Endothelial cell of umbilical vein (primary cell): Measurements from ENCODE around the gene TXNRD3. TPM values are rescaled to one million over a fixed set of nuclear protein-coding genes. Genes with fewer than 3 reads are reported as not detected.

Source experiments
- BruUV-seq: library from RNA; stranded (reverse); fragments of 400-500 nt; replicated peaks from 2 replicates; lab custom pipeline; 2021; lab: Mats Ljungman, UMichigan
- CTCF ChIA-PET: fragments of 300-600, 350-600 bp; sonication (Branson Sonifier 250); formaldehyde crosslinking; loops from one replicate; lab custom pipeline; 2021; ENCODE audit warnings: antibody characterized with exemption, inconsistent platforms; lab: Charles Lee
- POLR2A ChIA-PET: fragments of 300-600, 350-600 bp; sonication (Branson Sonifier 250); formaldehyde crosslinking; loops from one replicate; lab custom pipeline; 2021; ENCODE audit warnings: antibody characterized with exemption, inconsistent platforms; lab: Charles Lee
- DNase-seq: peaks from one replicate; pipeline ENCODE4 v3.0.0-alpha.2; 2011; ENCODE audit warnings: low read depth, low spot score
- FAIRE-seq: peaks from 2 replicates; lab custom pipeline; 2011; peaks lifted over from hg19 to GRCh38; lab: Jason Lieb, UNC
- H2AFZ ChIP-seq: 2 replicates; pipeline ENCODE4 v1.6.0; 2012; ENCODE audit warnings: low read depth, low read length, control low read depth, inconsistent platforms
- H3K27ac ChIP-seq: 2 replicates; pipeline ENCODE4 v1.5.1; 2011; ENCODE audit warnings: low read depth, mild to moderate bottlenecking, control low read depth, low read length, moderate library complexity; ENCODE audit not compliant: insufficient read depth
- H3K27me3 ChIP-seq, 2 experiments: 2 replicates each; pipeline versions ENCODE4 v1.6.0 to v1.6.1; 2011; ENCODE audit warnings: low read length in 2 of 2, mixed read lengths in 1 of 2; ENCODE audit not compliant: control insufficient read depth in 2 of 2, insufficient read depth in 2 of 2
- H3K36me3 ChIP-seq, 2 experiments: 2 replicates in 1 of 2; 3 replicates in 1 of 2; pipeline ENCODE4 v1.5.1; 2011; ENCODE audit warnings: low read length in 2 of 2, mild to moderate bottlenecking in 1 of 2, moderate library complexity in 1 of 2; ENCODE audit not compliant: control insufficient read depth in 2 of 2, insufficient read depth in 2 of 2; ENCODE audit errors: extremely low read depth in 1 of 2
- H3K4me1 ChIP-seq: 3 replicates; pipeline ENCODE4 v1.5.1; 2011; ENCODE audit warnings: mild to moderate bottlenecking, low read length; ENCODE audit not compliant: control insufficient read depth, insufficient read depth; ENCODE audit errors: extremely low read depth
- H3K4me2 ChIP-seq: 2 replicates; pipeline ENCODE4 v1.6.1; 2011; ENCODE audit warnings: low read length, control low read depth, mixed read lengths; ENCODE audit not compliant: insufficient read depth
- H3K4me3 ChIP-seq, 3 experiments: fragments of 200-600 bp in 1 of 3; sonication (generic), shearing (Covaris generic) in 1 of 3; replicated peaks in 1 of 3; 2 replicates each; pipeline ENCODE4 v1.5.1; 2011 to 2016; ENCODE audit warnings: control low read depth in 3 of 3, low read length in 3 of 3, mild to moderate bottlenecking in 2 of 3, inconsistent platforms in 1 of 3, low read depth in 1 of 3, moderate library complexity in 1 of 3; ENCODE audit not compliant: insufficient read depth in 1 of 3
- H3K79me2 ChIP-seq: 2 replicates; pipeline ENCODE4 v1.6.0; 2012; ENCODE audit warnings: low read length, inconsistent platforms; ENCODE audit not compliant: control insufficient read depth, insufficient read depth
- H3K9ac ChIP-seq: replicated peaks from 2 replicates; pipeline ENCODE3; 2011; ENCODE audit warnings: low read length, control low read depth; ENCODE audit not compliant: insufficient read depth; ENCODE audit errors: extremely low read depth
- H3K9me1 ChIP-seq: replicated peaks from 3 replicates; pipeline ENCODE4 v1.6.0; 2011; ENCODE audit warnings: mild to moderate bottlenecking, low read length; ENCODE audit not compliant: control insufficient read depth, insufficient read depth; ENCODE audit errors: extremely low read depth
- H3K9me3 ChIP-seq: replicated peaks from 2 replicates; pipeline ENCODE4 v1.5.1; 2012; ENCODE audit warnings: low read length, inconsistent platforms; ENCODE audit not compliant: control insufficient read depth, insufficient read depth
- H4K20me1 ChIP-seq: replicated peaks from 2 replicates; pipeline ENCODE3; 2011; ENCODE audit warnings: mild to moderate bottlenecking, low read length; ENCODE audit not compliant: control insufficient read depth, insufficient read depth; ENCODE audit errors: extremely low read depth
- EZH2 ChIP-seq: IDR thresholded peaks from 2 replicates; pipeline ENCODE4 v1.6.1; 2012; ENCODE audit warnings: borderline replicate concordance, low read depth, mild to moderate bottlenecking, moderate library complexity, low read length, inconsistent platforms; ENCODE audit not compliant: severe bottlenecking
- FOS ChIP-seq: IDR thresholded peaks from 2 replicates; pipeline ENCODE4 v1.6.1; 2011; ENCODE audit warnings: mild to moderate bottlenecking, low read length, moderate library complexity, borderline replicate concordance; ENCODE audit not compliant: insufficient read depth
- GATA2 ChIP-seq: IDR thresholded peaks from 2 replicates; pipeline ENCODE4 v1.7.0; 2011; ENCODE audit warnings: low read depth, mild to moderate bottlenecking, moderate library complexity, mixed read lengths, low read length; ENCODE audit not compliant: insufficient read length, insufficient read depth
- JUN ChIP-seq: IDR thresholded peaks from 2 replicates; pipeline ENCODE4 v1.6.1; 2011; ENCODE audit warnings: borderline replicate concordance, low read depth; ENCODE audit not compliant: insufficient read length, insufficient read depth
- MYC ChIP-seq: IDR thresholded peaks from one replicate; pipeline ENCODE4 v1.6.1; 2011; ENCODE audit warnings: mild to moderate bottlenecking, low read depth, low read length
- POLR2A ChIP-seq: IDR thresholded peaks from 2 replicates; pipeline ENCODE4 v1.6.1; 2012; ENCODE audit warnings: low read depth, mild to moderate bottlenecking, control low read depth, low read length
- POLR2AphosphoS5 ChIP-seq: IDR thresholded peaks from 2 replicates; pipeline ENCODE4 v1.6.1; 2012; ENCODE audit warnings: low read depth, mild to moderate bottlenecking, control low read depth, low read length, moderate library complexity; ENCODE audit not compliant: insufficient read depth
- dilution Hi-C: fragments of 300-500 bp; cut with MboI; formaldehyde crosslinking; loops from one replicate; pipeline ENCODE4 v1.15.0; 2019; ENCODE audit warnings: low sequenced_read_pairs; ENCODE audit not compliant: extremely low pct_ligation_motif_present
- intact Hi-C: fragments of 100-400 bp; cut with micrococcal nuclease; formaldehyde crosslinking; loops from one replicate; pipeline ENCODE4 v1.10.0; 2022
- polyA plus RNA-seq, 4 experiments: library from polyadenylated mRNA; depleted of rRNA in 3 of 4; stranded (reverse) in 3 of 4; unstranded in 1 of 4; fragments of >200 nt; gene quantifications; 2 replicates each; pipeline versions ENCODE4 v1.2.1 to v1.2.3, GENCODE V29; 2011 to 2012; ENCODE audit warnings: missing spikeins in 1 of 4
- total RNA-seq: library from RNA; stranded (reverse); gene quantifications from 2 replicates; pipeline ENCODE4 v1.2.3, GENCODE V29; 2021
- TF ChIP-seq, protein P1 (sequence below): IDR thresholded peaks from 2 replicates; pipeline ENCODE4 v1.6.1; 2011; ENCODE audit not compliant: insufficient read depth, insufficient read length
- TF ChIP-seq, protein P2 (sequence below), 2 donors: IDR thresholded peaks; 1 replicate in 1 of 2; 2 replicates in 1 of 2; pipeline ENCODE4 v1.5.1; 2011; ENCODE audit warnings: low read length in 2 of 2, mild to moderate bottlenecking in 2 of 2, moderate library complexity in 2 of 2, control low read depth in 1 of 2, inconsistent platforms in 1 of 2, low read depth in 1 of 2; ENCODE audit not compliant: insufficient read depth in 1 of 2; ENCODE audit errors: extremely low read depth in 1 of 2

Gene TXNRD3
- total and polyA plus RNA-seq, 2 donors (not counting 3 experiments of a cell fraction or from before 2014, with no cell fraction given): 2.6 to 7.1 TPM

DNA sequence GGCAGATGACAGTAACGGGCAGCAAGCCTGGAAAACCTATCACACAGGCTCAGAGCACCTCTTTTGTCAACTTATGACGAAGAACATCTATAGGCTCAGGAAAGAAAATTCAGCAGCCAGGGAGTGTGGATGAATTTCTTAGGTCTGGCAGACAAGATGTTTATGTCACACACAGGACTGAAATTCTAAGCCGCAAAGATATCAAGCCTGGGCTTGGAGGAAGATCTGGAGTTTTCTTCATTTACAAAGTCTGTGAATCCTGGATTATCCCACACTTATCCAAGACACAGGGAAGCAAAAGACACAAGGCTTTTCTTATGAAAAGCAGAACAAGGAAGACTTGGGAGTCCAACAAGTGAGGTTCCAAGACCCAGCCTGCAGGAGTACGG is 25.7 kb upstream of the TXNRD3 start:
- TF ChIP-seq GATA2 (no peak), EZH2 (no peak), POLR2A (no peak), FOS (no peak), MYC (no peak), POLR2AphosphoS5 (no peak), JUN (no peak)
- TF ChIP-seq, protein P1, sequence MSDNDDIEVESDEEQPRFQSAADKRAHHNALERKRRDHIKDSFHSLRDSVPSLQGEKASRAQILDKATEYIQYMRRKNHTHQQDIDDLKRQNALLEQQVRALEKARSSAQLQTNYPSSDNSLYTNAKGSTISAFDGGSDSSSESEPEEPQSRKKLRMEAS: no peak
- TF ChIP-seq, protein P2, sequence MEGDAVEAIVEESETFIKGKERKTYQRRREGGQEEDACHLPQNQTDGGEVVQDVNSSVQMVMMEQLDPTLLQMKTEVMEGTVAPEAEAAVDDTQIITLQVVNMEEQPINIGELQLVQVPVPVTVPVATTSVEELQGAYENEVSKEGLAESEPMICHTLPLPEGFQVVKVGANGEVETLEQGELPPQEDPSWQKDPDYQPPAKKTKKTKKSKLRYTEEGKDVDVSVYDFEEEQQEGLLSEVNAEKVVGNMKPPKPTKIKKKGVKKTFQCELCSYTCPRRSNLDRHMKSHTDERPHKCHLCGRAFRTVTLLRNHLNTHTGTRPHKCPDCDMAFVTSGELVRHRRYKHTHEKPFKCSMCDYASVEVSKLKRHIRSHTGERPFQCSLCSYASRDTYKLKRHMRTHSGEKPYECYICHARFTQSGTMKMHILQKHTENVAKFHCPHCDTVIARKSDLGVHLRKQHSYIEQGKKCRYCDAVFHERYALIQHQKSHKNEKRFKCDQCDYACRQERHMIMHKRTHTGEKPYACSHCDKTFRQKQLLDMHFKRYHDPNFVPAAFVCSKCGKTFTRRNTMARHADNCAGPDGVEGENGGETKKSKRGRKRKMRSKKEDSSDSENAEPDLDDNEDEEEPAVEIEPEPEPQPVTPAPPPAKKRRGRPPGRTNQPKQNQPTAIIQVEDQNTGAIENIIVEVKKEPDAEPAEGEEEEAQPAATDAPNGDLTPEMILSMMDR (IDR thresholded peaks at IDR 0.05; ENCODE audit: extremely low read depth in 1 of 2, insufficient read depth in 1 of 2, low read depth in 1 of 2, low read length in 2 of 2): no peak
- no TSS peak for BruUV-seq
- no peak for DNase-seq
- no peaks in the 10 kb centered on the region for H4K20me1 ChIP-seq
- peaks cover 8 to 17% of the 10 kb centered on the region in 2 experiments for H3K27me3 ChIP-seq
- no peak overlapping the region for H3K4me3 ChIP-seq
- dilution Hi-C loops (no loop called here), intact Hi-C loops (no loop called here)
- H3K4me2 ChIP-seq: no peak overlapping the region
- no peak overlapping the region for H3K27ac ChIP-seq
- H3K9me3 ChIP-seq: no peaks in the 10 kb centered on the region
- no peaks in the 10 kb centered on the region for H3K4me1 ChIP-seq
- no peak overlapping the region for H2AFZ ChIP-seq
- FAIRE-seq: no peak
- no peaks in the 10 kb centered on the region for H3K9me1 ChIP-seq
- POLR2A ChIA-PET: no interaction called here
- no peaks in the 10 kb centered on the region for H3K79me2 ChIP-seq
- CTCF ChIA-PET: interaction anchor here (1.2 to 7.2 kb wide), 5 partner anchors 10 to 865 kb away, joined by 4 to 92 read pairs (median 5); partner anchors contain the start of gene PLXNA1
- no peaks in the 10 kb centered on the region for H3K36me3 ChIP-seq
- H3K9ac ChIP-seq: no peak overlapping the region
